Measurements from ENCODE around the gene ARFRP1.
"Not testable (repeated sequence)": the region's sequence is repeated elsewhere in the genome, so short reads cannot be mapped to it uniquely, and the experiment has no call there.

The ARFRP1 gene

DNA sequence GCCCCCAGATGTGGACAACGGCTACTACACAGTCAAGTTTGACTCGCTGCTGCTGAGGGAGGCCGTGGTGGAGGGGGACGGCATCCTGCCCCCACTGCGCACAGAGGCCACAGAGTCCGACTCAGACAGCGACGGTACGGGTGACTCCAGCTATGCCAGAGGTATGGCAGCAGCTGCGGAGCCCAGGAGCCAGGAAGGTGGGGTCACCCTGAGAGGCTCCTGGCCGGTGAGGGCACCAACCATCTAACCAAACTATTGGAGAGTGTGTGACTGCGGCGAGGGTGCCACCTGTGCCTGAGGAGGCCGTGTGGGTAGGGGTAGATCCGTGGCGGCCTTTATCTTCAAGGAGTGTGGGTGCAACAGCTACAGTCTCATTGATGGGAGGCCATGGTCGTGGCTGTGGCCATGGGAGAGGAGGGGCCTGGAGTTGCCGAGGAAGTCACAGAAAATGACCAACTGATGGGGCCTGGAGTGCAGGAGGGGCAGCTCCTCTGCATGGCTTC lies 25.9 kb upstream of the ARFRP1 start:
- in situ Hi-C loops (cut with HindIII; ENCODE audit: low sequenced_read_pairs): no loop called here

DNA sequence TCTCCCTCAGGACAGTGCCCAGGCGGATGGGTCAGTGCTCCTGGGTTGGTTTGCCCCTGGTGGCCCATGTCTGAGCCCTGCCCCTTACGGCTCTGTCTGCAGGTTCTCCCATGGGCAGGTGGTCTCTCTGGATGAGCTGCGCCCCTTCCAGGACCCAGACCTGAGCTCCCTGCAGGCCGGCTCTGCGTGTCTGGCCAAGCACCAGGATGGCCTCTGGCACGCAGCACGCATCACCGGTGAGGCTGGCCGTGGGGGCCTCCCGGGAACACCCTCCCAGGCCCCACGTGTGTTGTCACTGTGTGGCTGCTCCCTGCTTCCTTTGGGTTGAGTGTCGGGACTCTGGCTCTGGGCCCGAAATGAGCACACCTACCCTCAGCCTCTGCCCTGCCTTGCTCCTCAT lies 25.3 kb upstream of the ARFRP1 start:
- in situ Hi-C loops (cut with HindIII; ENCODE audit: low sequenced_read_pairs): no loop called here

GRCh38 chr20:63732118-63733095 lies 24.6 kb upstream of the ARFRP1 start:
- in situ Hi-C loops (cut with HindIII; ENCODE audit: low sequenced_read_pairs): no loop called here

- in situ Hi-C loops (cut with HindIII; ENCODE audit: low sequenced_read_pairs): no loop called here
Measured at GRCh38 chr20:63731410-63731809, 23.6 kb upstream of the ARFRP1 start.

- in situ Hi-C loops (cut with HindIII; ENCODE audit: low sequenced_read_pairs): not testable (repeated sequence)
Measured at GRCh38 chr20:63730189-63730733, 22.5 kb upstream of the ARFRP1 start.

- in situ Hi-C loops (cut with HindIII; ENCODE audit: low sequenced_read_pairs): not testable (repeated sequence)
Measured at GRCh38 chr20:63722967-63723622, 15.3 kb upstream of the ARFRP1 start.

GRCh38 chr20:63718996-63719395 lies 11.2 kb upstream of the ARFRP1 start:
- in situ Hi-C loops (cut with HindIII; ENCODE audit: low sequenced_read_pairs): no loop called here

- in situ Hi-C loops (cut with HindIII; ENCODE audit: low sequenced_read_pairs): no loop called here
Measured at GRCh38 chr20:63714858-63715257, 7.1 kb upstream of the ARFRP1 start.

- in situ Hi-C loops (cut with HindIII; ENCODE audit: low sequenced_read_pairs): no loop called here
Measured at GRCh38 chr20:63712191-63712590, 4.4 kb upstream of the ARFRP1 start.

- in situ Hi-C loops (cut with HindIII; ENCODE audit: low sequenced_read_pairs): no loop called here
Measured at GRCh38 chr20:63711085-63711645, 3.4 kb upstream of the ARFRP1 start.

GRCh38 chr20:63709149-63709527 lies 1.4 kb upstream of the ARFRP1 start:
- in situ Hi-C loops (cut with HindIII; ENCODE audit: low sequenced_read_pairs): no loop called here

DNA sequence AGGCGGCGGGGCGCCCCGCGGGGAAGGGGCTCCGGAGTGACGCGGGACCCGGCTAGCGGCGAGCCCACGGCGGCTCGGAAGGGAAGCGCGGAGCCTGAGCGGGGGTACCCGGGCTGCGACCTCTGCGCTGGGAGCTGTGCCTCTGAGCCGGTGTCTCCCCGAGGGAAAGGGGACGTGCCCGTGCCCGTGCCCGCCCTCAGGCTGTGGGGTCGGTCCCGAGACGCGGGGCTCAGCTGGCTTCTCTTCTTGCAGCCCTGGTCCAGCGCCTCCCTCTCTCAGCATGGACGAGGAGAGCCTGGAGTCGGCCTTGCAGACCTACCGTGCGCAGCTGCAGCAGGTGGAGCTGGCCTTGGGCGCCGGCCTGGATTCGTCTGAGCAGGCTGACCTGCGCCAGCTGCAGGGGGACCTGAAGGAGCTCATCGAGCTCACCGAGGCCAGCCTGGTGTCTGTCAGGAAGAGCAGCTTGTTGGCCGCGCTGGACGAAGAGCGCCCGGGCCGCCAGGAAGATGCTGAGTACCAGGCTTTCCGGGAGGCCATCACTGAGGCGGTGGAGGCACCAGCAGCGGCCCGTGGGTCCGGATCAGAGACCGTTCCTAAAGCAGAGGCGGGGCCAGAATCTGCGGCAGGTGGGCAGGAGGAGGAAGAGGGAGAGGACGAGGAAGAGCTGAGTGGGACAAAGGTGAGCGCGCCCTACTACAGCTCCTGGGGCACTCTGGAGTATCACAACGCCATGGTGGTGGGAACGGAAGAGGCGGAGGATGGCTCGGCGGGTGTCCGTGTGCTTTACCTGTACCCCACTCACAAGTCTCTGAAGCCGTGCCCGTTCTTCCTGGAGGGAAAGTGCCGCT lies 749 bp upstream of the ARFRP1 start:
- in situ Hi-C loops (cut with HindIII; ENCODE audit: low sequenced_read_pairs): no loop called here

DNA sequence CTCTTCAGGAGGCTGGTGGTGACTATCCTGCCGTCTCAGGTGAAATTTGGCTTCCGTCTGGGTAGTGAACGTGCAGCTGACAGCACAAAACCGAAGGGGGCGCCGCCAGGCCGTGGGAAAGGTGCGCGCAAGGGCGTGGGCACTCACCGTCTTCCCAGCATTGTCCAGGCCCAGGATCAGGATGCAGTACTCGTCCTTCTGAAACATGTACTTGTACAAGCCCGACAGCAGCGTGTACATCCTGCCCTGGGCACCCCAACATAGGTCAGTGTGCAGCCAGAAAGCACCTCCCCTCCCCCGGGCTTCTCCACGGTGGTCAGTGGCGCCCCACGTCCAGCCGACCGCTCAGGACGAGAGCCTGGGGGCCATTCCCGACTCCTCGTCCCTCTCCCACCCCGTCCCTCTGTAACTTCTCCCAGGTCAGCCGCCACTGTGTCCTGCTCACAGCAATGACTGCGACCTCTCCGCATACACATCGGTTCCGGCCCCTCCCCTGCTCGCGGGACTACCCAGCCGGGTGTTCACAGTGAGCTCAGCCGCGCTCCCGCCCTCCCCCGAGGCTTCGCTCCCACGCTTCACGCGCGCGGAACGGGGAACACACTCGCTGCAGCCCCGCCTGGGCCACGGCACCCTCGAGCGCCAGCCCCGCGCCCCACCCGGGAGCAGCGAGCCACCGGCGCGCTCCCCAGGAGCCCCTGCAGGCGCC lies 771 bp downstream of the ARFRP1 start:
- in situ Hi-C loops (cut with HindIII; ENCODE audit: low sequenced_read_pairs): no loop called here

DNA sequence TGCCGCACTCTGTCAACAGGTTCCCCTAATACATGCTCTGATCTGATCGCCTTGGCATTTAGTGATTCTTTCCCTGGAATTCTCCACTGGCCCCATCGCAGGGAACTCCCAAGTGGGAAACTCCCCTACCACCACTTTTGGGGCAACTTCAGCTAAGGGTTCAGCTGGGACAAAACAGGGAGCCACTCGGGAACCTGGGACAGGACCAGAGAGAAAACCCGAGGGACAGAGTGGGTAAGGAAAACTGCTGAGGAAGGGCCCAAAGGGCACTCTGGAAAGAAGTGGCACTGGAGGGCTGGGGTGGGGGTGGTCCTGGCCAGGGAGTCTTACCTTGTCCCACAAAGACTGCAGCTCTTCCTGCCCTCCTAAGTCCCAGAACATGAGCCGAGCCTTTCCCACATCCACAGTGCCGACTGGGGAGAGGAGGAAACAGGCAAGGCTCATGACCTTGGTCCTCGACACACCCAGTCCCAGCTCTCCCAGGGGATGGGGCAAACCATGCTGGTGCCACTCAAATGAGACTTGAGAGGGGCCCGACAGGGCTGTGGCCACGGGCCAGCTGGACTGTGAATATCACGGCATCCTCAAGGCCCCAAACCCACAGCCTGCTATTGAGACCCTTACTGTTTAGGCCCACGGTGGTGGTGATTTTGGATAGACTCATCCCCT lies 1.6 kb downstream of the ARFRP1 start:
- in situ Hi-C loops (cut with HindIII; ENCODE audit: low sequenced_read_pairs): no loop called here

GRCh38 chr20:63705232-63706026 lies 2.3 kb downstream of the ARFRP1 start:
- in situ Hi-C loops (cut with HindIII; ENCODE audit: low sequenced_read_pairs): no loop called here

- in situ Hi-C loops (cut with HindIII; ENCODE audit: low sequenced_read_pairs): no loop called here
Measured at GRCh38 chr20:63704749-63705117, 3.0 kb downstream of the ARFRP1 start.

- in situ Hi-C loops (cut with HindIII; ENCODE audit: low sequenced_read_pairs): no loop called here
Measured at GRCh38 chr20:63703976-63704748, 3.6 kb downstream of the ARFRP1 start.

- in situ Hi-C loops (cut with HindIII; ENCODE audit: low sequenced_read_pairs): no loop called here
Measured at GRCh38 chr20:63703471-63703975, 4.3 kb downstream of the ARFRP1 start.

Measured in endothelial cell of hepatic sinusoid (primary cell).